GM18511 (cell line): ENCODE data around the gene OR8D2.
A peak's percentile ranks its signal among the peaks of the same experiment; 100 is the strongest.

Experiments
- ATAC-seq: cut with Tn5 transposase; IDR thresholded peaks from one replicate; pipeline ENCODE4 v1.9.1; 2021; ENCODE audit warnings: mild to moderate bottlenecking, moderate library complexity; ENCODE audit not compliant: unreplicated experiment

OR8D2 gene, protein sequence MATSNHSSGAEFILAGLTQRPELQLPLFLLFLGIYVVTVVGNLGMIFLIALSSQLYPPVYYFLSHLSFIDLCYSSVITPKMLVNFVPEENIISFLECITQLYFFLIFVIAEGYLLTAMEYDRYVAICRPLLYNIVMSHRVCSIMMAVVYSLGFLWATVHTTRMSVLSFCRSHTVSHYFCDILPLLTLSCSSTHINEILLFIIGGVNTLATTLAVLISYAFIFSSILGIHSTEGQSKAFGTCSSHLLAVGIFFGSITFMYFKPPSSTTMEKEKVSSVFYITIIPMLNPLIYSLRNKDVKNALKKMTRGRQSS

DNA sequence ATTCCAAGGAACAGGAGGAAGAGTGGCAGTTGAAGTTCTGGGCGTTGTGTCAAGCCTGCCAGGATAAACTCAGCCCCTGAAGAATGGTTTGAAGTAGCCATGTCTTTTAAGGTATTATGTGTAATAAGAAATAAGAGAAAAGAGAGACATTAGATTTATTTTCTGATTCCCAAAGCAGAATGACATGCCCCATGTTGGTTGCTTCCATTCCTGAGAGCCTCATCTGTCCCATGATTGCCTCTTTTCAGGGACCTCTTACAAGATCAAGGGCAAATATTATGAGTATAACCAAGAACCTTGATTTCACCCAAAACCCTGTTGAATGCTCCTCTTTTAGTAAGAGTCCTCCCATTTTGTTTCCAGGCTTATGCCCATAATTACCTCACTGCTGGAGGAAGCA, at the start of gene OR8D2:
OR8D2 (minus strand) TSS at position 101 of the 400 bp plus-strand sequence; CDS start at position 101, 0 bp downstream.
- no peak for ATAC-seq

DNA sequence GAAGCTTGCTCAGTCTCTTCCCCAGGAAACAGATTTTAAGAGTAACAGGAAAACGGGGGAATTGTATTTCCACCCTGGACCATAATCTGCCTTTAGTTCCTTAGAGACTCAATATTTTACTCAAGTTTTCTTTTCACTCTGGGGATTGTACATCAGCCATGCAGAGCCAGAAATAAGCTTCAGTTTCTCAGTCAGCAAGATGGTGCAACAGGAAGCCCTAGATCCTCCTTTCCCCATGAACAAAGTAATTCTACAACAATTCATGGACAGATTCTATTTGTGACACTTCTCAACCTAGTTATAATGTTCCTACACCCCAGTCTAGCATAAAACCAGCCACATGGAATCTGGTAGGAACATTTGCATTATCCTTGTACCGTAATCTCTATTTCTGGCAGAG, 39.6 kb upstream of the OR8D2 start:
- ATAC-seq: no peak

DNA sequence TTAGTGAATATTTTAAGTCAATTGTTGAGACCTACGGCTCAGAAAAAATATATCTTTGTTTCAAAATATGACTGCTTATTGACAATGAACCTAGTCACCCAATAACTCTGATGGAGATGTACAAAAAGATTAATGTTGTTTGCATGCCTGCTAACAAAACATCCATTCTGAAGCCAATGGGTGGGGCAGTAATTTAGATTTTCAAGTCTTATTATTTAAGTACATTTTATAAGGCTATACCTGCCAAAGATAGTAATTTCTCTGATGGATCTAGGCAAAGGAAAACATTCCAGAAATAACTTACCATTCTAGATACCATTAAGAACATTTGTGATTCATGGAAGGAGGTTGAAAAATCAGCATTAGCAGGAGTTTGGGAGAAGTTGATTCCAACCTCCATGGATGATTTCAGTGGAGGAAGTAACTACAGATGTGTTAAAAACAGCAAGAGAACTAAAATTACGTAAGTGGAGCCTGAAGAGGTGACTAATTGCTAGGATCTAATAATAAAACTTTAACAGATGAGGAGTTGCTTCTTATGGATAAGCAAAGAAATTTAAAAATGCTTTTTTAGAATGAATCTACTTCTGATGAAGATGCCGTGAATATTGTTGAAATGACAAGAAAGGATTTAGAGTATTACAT, 26.4 kb upstream of the OR8D2 start:
- no peak for ATAC-seq

DNA sequence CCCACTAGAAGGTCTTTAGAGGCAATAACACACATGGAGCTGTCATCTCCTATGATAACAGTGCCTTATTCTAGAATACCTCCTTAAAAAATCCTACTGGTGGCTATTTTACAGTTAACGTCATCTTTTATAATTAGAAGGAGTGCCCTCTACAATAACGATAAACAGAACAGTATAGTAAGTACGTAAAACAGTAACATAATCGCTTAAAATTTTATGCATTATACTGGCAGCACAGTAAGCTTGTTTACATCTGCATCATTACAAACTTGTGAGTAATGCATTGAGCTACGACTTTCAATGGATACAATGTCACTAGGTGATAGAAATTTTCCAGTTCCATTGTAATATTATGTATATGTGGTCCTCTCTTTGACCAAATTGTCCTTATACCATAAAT, 24.3 kb upstream of the OR8D2 start:
- no peak for ATAC-seq

DNA sequence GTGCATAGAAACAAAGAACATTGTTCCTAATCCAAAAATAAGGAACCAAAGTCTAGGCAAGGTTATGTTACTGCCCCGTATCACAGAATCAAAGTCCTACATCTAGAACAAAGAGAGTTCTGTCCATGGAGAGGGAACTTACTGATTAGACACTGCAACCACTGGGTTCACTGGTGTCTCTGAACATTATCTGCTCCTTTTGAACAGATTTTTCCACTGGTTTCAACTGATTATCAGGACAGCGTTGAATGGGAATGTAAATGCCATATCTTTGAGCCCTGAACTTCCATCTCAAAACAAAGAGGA, 20.1 kb upstream of the OR8D2 start:
- ATAC-seq: no peak

DNA sequence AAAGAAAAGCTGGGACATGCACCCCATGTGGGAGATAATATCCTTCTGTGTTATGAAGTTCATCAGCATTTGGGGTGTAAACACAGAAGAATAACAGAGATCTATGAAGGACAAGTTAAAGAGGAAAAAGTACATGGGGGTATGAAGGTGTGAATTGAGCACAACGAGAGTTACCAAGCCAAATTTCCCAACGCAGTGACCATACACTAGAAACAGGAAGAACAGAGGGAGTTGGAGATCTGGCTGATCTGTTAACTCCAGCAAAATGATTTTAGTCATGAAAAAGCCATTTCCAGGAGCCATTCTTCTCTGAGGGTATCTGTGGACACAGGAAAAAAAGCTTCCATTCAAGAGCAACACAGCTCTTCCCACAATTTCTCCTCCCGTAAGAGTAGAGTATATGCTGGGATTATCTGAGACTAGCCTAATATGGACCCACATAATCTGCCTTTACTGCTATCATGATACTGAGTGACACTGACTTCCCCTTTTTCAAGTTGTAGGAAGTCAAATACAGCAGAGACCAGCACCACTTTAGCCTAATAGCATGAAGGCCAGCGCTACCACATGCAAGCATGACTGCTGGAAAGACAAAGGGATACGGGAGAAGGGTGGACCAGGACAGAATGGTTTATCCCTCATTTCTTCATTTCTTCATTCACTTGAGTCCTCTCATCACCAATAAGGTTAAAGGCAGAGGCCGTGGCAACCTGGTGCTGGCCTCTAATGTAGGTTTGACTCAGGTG, 19.6 kb upstream of the OR8D2 start:
- ATAC-seq: no peak

DNA sequence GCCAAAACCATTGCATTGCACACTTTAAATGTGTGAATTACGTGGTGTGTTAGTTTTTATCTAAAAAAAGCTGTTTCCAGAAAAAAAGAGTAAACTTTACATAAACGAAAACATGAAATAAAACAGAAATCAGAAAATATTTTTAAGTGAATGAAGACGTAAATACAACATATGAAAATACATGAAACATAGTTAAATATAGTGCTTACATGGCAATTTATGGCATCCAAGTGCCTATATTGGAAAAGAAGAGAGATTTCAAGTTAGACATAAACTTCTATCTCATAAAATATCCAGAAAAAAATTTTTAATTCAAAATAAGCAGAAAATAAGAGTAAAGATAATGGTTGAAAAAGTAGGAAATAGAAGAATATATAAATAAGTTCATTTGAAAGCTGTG, 11.9 kb upstream of the OR8D2 start:
- no peak for ATAC-seq

DNA sequence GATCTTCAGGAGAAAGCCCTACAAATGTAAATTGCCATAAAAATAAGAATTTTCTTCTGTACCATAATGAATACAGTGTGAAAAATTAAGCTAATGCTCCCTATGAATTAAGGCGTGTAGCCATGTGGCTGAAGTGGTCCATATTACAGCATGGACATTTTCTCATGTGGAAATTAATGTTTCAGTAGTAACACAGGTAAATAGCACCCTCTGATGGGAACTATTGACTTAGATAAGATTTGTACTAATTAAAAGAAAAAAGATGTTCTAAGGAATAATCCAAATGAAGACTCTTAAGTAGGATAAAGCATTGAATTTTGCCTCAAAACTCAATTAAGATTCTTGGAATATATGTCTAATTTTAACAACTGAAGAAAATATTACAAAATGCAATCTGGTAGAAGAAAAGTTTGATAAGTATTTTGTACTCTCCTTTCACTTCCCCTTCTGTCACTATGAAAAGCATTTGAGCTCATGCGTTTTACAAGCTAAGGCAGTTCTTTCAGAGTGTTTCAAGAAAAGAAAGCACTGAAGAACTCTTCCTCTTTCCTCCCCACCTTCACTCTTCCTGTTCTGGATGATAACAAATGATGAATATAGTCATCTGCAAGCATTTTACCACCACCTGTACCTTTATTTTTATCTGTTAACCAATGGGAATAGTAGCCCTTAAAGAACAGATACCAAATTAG, 9.9 kb upstream of the OR8D2 start:
- peak; percentile 99 for ATAC-seq

DNA sequence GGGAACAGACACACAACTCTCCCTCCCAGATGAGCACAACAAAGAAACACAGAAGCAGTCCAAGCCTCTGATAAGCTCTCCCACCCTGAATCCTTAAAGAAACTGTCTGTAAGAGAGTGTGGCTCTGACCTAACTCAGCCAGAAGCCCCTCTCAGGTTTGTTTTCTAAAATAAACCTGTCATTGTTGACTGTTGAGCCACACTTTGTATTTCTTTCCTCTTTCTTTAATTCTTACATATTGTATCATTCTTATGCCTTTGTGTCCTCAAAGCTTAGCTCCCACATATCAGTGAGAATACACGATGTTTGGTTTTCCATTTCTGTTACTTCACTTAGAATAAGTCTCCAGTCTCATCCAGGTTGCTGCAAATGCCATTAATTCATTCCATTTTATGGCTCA, 7.8 kb upstream of the OR8D2 start:
- ATAC-seq: no peak

DNA sequence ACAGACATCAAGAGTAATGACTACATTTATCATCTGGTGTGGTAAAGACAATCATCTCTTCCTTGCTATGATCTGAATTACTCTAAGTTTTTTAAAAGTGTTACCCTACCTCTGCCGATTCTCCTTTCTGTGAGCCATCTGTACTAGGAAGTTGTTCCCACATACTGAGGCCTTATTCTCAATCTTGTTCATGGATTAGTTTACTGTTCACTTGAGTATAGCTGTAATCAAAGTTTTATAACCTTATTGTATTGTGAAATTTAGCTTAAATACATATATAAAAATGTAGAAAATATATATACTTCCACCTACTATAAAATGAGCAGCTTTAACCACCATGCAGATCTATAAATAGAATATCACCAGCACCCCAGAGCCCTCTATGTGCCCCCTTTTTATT, 2.4 kb upstream of the OR8D2 start:
- ATAC-seq: no peak

DNA sequence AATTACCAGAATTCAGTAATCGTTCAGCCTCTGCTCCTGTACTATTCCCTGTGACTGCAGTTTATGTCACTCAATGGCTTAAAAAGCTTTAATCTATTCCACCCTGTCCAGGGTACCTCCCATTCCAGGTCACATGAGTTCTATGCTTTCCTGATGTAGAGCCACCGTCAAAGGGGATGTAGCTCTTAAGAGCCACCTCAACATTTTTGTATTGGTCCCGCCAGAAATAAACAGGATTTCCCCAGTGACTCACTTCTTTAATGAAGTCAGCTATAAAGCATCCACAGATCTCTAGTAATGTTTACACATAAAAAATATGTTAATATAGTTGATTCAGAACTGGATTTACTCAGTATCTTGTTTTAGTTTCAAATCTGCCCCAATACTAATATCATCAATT, 4.9 kb downstream of the OR8D2 start:
- ATAC-seq: no peak

DNA sequence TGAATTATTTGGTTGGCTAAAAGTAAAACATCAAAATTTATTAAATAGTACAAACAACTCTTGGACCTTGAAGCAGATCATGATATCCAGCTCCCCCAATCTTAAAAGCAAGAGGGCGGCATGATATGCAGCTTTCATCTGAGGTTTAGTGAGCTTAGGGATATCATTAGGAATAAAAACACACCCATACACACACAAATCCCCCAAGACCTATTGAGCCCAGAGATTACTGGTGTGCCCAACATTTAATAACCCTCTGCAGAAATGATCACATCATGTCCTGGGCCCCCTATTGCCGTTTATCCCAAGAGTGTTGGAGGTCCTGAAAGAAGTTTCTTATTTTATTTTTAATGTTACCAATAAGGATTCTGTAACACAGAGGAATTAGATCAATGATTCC, 6.1 kb downstream of the OR8D2 start, which contains the start of gene OR8D1:
OR8D1 (minus strand) TSS at position 101 of the 400 bp plus-strand sequence. CDS start 3,183 bp downstream, outside the sequence.
- ATAC-seq: no peak

DNA sequence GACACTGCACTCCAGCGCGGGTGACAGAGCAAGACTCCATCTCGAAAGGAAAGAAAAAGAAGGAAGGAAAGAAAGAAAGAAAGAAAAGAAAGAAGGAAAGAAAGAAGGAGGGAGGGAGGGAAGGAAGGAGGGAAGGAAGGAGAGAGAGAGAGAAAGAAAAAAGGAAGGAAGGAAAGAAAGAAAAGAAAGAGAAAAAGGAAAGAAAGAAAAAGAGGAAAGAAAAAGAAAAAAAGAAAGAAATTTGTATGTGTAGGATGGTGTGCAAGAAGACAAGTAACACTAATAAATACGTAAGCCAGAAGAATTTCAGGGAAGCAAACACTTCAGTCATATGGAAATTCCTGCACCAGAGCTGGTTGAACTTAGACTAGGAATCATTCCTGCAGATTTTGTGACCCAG, 6.9 kb downstream of the OR8D2 start:
- no peak for ATAC-seq

DNA sequence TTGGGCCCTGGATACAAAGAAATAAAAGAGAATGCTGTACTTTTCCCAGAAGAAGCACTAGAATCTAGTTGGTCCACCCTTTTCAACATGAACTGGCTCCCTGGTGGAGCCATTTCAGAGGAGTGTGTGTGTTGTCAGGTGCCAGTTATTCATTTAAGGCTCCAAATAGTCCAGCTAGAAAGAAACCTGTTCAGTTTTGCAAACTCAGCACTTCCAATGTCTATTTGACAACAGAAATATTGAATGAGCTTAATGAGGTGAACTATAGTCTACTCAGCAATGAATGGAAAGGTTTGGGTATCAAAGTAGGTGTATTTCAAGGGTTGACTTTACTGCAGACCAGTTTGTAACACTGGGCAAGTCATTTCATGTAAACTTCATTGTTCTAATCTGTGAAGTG, 8.3 kb downstream of the OR8D2 start:
- ATAC-seq: no peak

DNA sequence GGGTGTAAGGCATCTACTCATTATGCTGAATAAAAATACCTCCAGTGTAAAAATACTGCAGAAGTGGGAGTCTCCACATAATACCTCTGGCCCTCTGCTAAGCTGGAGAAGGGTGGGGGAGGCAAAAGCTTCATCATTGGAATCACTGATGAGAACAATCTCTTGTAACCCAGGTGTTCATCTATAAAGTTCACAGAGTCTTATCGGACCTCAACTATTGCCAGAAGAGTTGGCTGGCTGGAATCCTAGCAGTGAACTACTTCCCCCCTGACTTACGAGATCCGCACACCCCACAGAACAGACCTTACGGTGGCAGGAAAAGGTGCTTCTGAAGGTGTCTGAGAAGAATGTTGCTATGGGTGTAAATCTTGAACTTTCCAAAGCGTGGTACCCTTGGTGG, 8.7 kb downstream of the OR8D2 start:
- ATAC-seq: no peak

DNA sequence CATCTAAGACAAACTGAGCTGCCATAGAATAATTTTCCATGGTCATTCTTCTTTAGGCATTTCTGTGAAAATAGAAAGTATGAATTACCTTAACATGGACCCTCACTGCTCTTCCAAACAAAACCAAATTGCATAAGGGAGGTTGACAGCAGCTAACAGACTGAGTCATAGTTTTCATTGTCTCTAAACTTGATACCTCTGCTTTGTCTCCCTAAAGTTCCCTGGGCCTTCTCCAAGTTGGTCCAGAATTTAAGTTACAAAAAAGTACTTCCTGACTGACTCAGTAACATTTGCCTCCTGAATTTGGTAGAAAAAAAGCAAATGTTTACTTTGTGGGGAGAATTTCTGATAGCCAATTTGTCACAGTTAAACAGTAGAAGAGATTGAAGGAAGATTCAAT, 9.3 kb downstream of the OR8D2 start:
- no peak for ATAC-seq

DNA sequence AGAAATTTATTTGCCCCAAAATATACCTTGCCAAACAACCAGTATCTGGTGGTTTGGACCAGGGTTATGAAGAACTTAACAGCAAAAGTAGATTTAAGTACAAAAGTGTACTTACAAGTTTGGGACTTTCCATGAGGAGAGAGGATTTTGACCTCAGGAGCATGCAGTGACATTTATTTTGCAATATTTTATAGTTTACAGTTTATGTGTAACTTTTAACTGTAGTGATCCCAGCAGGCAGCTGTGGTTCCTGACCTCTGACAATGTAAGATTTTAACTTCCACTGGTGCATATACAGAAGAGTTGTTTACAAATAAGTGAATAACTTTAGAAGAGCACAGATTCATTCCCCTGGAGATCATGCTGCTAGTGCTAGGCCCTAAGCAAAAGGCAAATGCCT, 12.9 kb downstream of the OR8D2 start:
- ATAC-seq: no peak

DNA sequence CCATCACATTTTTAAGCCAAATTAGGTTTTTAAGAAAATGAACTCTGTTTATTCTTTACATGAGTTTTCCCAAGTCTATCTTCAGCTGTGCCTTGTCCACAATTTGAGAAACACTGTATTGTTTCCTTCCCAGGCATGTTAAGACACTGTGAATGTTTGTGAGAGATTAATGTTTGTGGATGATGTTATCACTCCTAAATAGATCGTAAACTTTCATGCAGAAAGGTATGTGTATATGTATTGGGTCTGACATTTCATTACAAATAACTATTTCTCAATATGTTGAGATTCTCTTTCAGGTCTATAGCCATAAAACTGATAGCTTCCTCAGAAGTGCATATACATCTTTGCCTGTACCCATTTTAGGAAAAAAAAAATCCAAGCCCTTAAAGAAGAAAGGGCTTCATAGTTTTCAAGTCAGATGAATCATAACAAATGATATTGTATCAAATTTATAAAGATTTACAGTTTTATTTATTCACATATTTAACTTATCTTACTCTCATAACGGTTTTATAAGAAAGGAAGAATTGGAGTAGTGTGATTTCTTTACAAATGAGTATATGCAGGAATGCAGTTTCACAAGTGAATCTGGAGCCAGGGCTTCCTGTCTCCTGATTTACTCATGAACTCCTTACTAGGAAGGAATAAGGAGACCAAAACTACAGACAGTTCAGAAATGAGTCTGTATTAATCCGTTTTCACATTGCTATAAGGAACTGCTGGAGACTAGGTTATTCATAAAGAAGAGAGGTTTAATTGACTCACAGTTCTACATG, 17.5 kb downstream of the OR8D2 start:
- no peak for ATAC-seq

DNA sequence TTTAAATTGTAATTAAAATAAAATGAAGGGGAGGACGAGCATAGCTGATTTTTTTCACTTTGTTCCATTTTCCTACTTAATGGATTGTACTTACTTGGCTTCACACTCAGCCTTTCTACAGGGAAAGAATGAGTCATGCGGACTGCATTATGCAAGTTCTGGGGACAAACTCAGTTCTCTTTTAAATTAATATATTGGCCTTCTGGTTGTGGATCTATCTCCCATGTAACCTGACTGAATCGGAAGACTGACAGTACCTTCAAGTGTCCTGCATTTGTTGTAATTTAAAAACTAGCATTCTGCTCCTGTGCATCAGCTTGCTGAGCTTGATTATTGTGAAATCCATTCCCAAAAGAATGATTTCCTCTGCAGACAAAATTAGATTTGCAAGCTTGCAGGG, 18.4 kb downstream of the OR8D2 start:
- no peak for ATAC-seq

DNA sequence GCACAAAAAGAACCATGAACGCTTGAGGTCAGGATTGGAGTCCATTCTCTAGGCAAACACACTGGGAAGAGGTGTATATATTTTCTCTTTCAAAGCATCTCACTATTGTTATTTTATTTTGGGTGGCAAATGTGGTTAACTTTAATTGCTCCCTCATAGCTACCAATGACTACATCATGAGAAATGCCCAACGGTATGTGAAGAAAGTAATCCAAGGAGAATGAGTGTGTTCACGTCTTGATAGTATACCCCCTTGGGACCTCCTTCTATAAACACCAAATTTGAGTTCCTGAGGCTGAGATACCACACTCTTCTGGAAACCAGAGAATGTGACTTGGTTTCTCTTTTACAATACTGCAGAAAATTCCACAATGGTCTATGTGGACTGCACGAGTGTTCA, 22.1 kb downstream of the OR8D2 start:
- ATAC-seq: no peak

DNA sequence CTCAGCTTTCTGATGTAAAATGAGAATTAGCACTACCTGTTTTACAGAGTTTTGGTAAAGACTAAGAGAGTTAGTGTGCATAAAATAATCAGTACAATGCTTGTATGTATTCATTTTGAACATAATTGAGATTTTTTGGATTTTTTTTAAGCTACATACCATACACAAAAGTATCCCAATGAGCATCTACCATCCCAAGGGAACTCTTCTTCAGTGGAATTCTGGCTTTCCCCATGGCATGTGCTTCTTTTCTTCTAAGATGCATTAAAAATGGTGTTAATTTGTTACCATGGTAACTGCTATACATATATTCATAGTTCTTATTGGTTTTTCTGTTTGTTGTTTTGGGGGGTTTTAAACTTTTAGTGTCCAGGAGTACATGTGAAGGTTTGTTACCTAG, 24.0 kb downstream of the OR8D2 start:
- no peak for ATAC-seq
